Thoracic aorta (tissue), 2 donors: ENCODE results near the gene FOXD1. TPM values are rescaled to one million over a fixed set of nuclear protein-coding genes. Genes with fewer than 3 reads are reported as not detected.

Experiments used
- ATAC-seq: fragments of 150-250 bp; one replicate; pipeline ENCODE4 v1.8.0; 2017; ENCODE audit warnings: low read depth; ENCODE audit not compliant: insufficient number of reproducible peaks, low FRiP score
- DNase-seq: peaks from one replicate; pipeline ENCODE4 v3.0.0-alpha.2; 2020; ENCODE audit warnings: low spot score
- H3K27ac ChIP-seq, 2 donors: fragments of 200-600 bp; sonication (generic); 1 replicate in 1 of 2; 2 replicates in 1 of 2; pipeline ENCODE4 v1.5.1; 2016; ENCODE audit warnings: mild to moderate bottlenecking in 2 of 2, moderate library complexity in 2 of 2
- H3K27me3 ChIP-seq: fragments of 200-600 bp; sonication (generic); replicated peaks from 2 replicates; pipeline ENCODE4 v1.6.0; 2016; ENCODE audit warnings: mild to moderate bottlenecking; ENCODE audit not compliant: insufficient read depth
- H3K36me3 ChIP-seq: fragments of 200-600 bp; sonication (generic); one replicate; pipeline ENCODE4 v1.5.1; 2016
- H3K4me1 ChIP-seq, 2 donors: fragments of 200-600 bp; sonication (generic); 1 replicate in 1 of 2; 2 replicates in 1 of 2; pipeline versions ENCODE4 v1.5.1 to v1.6.0; 2016; ENCODE audit warnings: low read depth in 2 of 2, mild to moderate bottlenecking in 1 of 2; ENCODE audit not compliant: control insufficient read depth in 1 of 2
- H3K4me3 ChIP-seq: fragments of 200-600 bp; sonication (generic); 2 replicates; pipeline ENCODE4 v1.5.1; 2016; ENCODE audit warnings: mild to moderate bottlenecking
- H3K9me3 ChIP-seq: fragments of 200-600 bp; sonication (generic); 2 replicates; pipeline ENCODE4 v1.5.1; 2016
- CTCF ChIP-seq: fragments of 200-600 bp; sonication (generic); IDR thresholded peaks from one replicate; pipeline ENCODE4 v1.5.1; 2019; ENCODE audit warnings: antibody characterized with exemption
- total RNA-seq, 2 donors: library from RNA; depleted of rRNA; stranded (reverse); fragments of >200 nt; gene quantifications; one replicate each; pipeline versions ENCODE4 v1.1.0 to v1.2.3, GENCODE V29; 2016

Gene FOXD1
- total RNA-seq, 2 donors from 2014 or later, result 6.8 to 10.0 TPM

GRCh38 chr5:73431204-73431851 lies 17.2 kb downstream of the FOXD1 start:
- TF ChIP-seq CTCF, result no peak
- ATAC-seq (no peak), DNase-seq (no peak)
- no peaks in the 10 kb centered on the region for H3K9me3 ChIP-seq
- H3K36me3 ChIP-seq, result no peaks in the 10 kb centered on the region
- no peaks in the 10 kb centered on the region for H3K27me3 ChIP-seq
- H3K4me3 ChIP-seq, result no peak overlapping the region
- H3K27ac ChIP-seq, result no peak overlapping the region
- no peaks in the 10 kb centered on the region for H3K4me1 ChIP-seq

- no peaks in the 10 kb centered on the region for H3K9me3 ChIP-seq
- no peaks in the 10 kb centered on the region for H3K27me3 ChIP-seq
- H3K36me3 ChIP-seq, result no peaks in the 10 kb centered on the region
- no peak for ATAC-seq
- DNase-seq, result no peak
- H3K4me3 ChIP-seq, result no peak overlapping the region
- H3K27ac ChIP-seq, result no peak overlapping the region
- H3K4me1 ChIP-seq, result no peaks in the 10 kb centered on the region
- TF ChIP-seq CTCF, result no peak
Observed at GRCh38 chr5:73426034-73426433, 22.5 kb downstream of the FOXD1 start.

- H3K4me1 ChIP-seq, result peaks cover 5 to 9% of the 10 kb centered on the region in 2 donors
- no peak overlapping the region for H3K27ac ChIP-seq
- no peaks in the 10 kb centered on the region for H3K36me3 ChIP-seq
- TF ChIP-seq CTCF, result no peak
- H3K4me3 ChIP-seq, result no peak overlapping the region
- ATAC-seq, result no peak
- DNase-seq, result no peak
- no peaks in the 10 kb centered on the region for H3K27me3 ChIP-seq
- no peaks in the 10 kb centered on the region for H3K9me3 ChIP-seq
Observed at GRCh38 chr5:73424556-73424977, 24.0 kb downstream of the FOXD1 start.

- Histone ChIP-seq H3K4me1 (peaks cover 14 to 32% of the 10 kb centered on the region in 2 donors), H3K9me3 (no peaks in the 10 kb centered on the region), H3K4me3 (no peak overlapping the region), H3K27ac (no peak overlapping the region), H3K36me3 (no peaks in the 10 kb centered on the region), H3K27me3 (no peaks in the 10 kb centered on the region)
- DNase-seq, result no peak
- TF ChIP-seq CTCF, result no peak
- ATAC-seq, result no peak
Observed at GRCh38 chr5:73422164-73422563, 26.4 kb downstream of the FOXD1 start.

- Histone ChIP-seq H3K36me3 (no peaks in the 10 kb centered on the region), H3K27ac (no peak overlapping the region), H3K27me3 (no peaks in the 10 kb centered on the region), H3K4me1 (peaks cover 15 to 37% of the 10 kb centered on the region in 2 donors), H3K9me3 (no peaks in the 10 kb centered on the region), H3K4me3 (no peak overlapping the region)
- DNase-seq, result no peak
- TF ChIP-seq CTCF, result no peak
- ATAC-seq, result no peak
Observed at GRCh38 chr5:73420666-73421065, 27.9 kb downstream of the FOXD1 start.
